SW 1271 (cell line): ENCODE measurements around the gene ZNF516.

Experiments
- DNase-seq, 2 experiments: peaks; one replicate each; lab custom pipeline; 2025; lab: John Stamatoyannopoulos, UW

The ZNF516 gene

GRCh38 chr18:76338088-76338487 is 157.0 kb downstream of the ZNF516 start:
- DNase-seq = no peak

- DNase-seq = no peak
These were observed 159.0 kb downstream of the ZNF516 start for GRCh38 chr18:76335859-76336640.

GRCh38 chr18:76328140-76328539 is 166.9 kb downstream of the ZNF516 start:
- no peak for DNase-seq

- DNase-seq = no peak
These were observed 171.2 kb downstream of the ZNF516 start for GRCh38 chr18:76323891-76324290.

- DNase-seq = no peak
These were observed 172.4 kb downstream of the ZNF516 start for GRCh38 chr18:76322686-76323085.

- DNase-seq = no peak
These were observed 175.7 kb downstream of the ZNF516 start for GRCh38 chr18:76319366-76319765.

- DNase-seq = no peak
These were observed 176.4 kb downstream of the ZNF516 start for GRCh38 chr18:76318607-76319006.

- no peak for DNase-seq
These were observed 177.9 kb downstream of the ZNF516 start for GRCh38 chr18:76317136-76317535.

GRCh38 chr18:76315722-76316230 is 179.3 kb downstream of the ZNF516 start:
- DNase-seq = no peak

GRCh38 chr18:76314496-76314895 is 180.5 kb downstream of the ZNF516 start:
- DNase-seq = no peak

GRCh38 chr18:76314015-76314414 is 181.0 kb downstream of the ZNF516 start:
- DNase-seq = no peak
